Gastroesophageal sphincter (tissue), 4 donors: ENCODE measurements around the gene NSMCE1. TPM values are rescaled to one million over a fixed set of nuclear protein-coding genes. Genes with fewer than 3 reads are reported as not detected.
"Not testable (repeated sequence)": the region's sequence is repeated elsewhere in the genome, so short reads cannot be mapped to it uniquely, and the experiment has no call there.

Experiments
- ATAC-seq: fragments of 150-250 bp; one replicate; pipeline ENCODE4 v1.9.1; 2016; ENCODE audit warnings: mild to moderate bottlenecking, moderate library complexity
- H3K27ac ChIP-seq, 4 donors: fragments of 200-600 bp; sonication (generic) in 3 of 4; 1 replicate in 3 of 4; 2 replicates in 1 of 4; pipeline ENCODE4 v1.5.1; 2016 to 2019
- H3K27me3 ChIP-seq: fragments of 200-600 bp; sonication (generic); one replicate; pipeline ENCODE4 v1.5.1; 2019
- H3K36me3 ChIP-seq, 2 donors: fragments of 200-600 bp; sonication (generic); one replicate each; pipeline ENCODE4 v1.5.1; 2019; ENCODE audit warnings: control low read depth in 1 of 2
- H3K4me1 ChIP-seq, 3 donors: fragments of 200-600 bp; sonication (generic); 1 replicate in 2 of 3; 2 replicates in 1 of 3; pipeline ENCODE4 v1.5.1; 2016 to 2019; ENCODE audit warnings: control low read depth in 2 of 3
- H3K4me3 ChIP-seq, 2 donors: fragments of 200-600 bp; sonication (generic); one replicate each; pipeline ENCODE4 v1.5.1; 2019; ENCODE audit warnings: mild to moderate bottlenecking in 1 of 2, moderate library complexity in 1 of 2
- H3K9me3 ChIP-seq, 3 donors: fragments of 200-600 bp; sonication (generic); one replicate each; pipeline ENCODE4 v1.5.1; 2017 to 2019; ENCODE audit warnings: control low read depth in 2 of 3
- EP300 ChIP-seq: sonication (generic); formaldehyde crosslinking; IDR thresholded peaks from one replicate; pipeline ENCODE4 v1.6.1; 2017; ENCODE audit warnings: antibody characterized with exemption, mild to moderate bottlenecking
- POLR2A ChIP-seq, 2 donors: fragments of 450-650 bp; IDR thresholded peaks; one replicate each; pipeline ENCODE4 v1.6.1; 2017; ENCODE audit warnings: antibody characterized with exemption in 2 of 2, mild to moderate bottlenecking in 2 of 2, moderate library complexity in 1 of 2
- POLR2AphosphoS5 ChIP-seq: sonication (generic); formaldehyde crosslinking; IDR thresholded peaks from one replicate; pipeline ENCODE4 v1.6.1; 2017; ENCODE audit warnings: antibody characterized with exemption
- WGBS, 2 donors: methylation state at CpG; one replicate each; pipeline ENCODE4 v1.1.5; 2018; ENCODE audit warnings: low coverage in 1 of 2; 5-methylcytosine and 5-hydroxymethylcytosine counted together
- total RNA-seq, 4 donors: library from RNA; depleted of rRNA; stranded (reverse); fragments of >200 nt; gene quantifications; one replicate each; pipeline ENCODE4 v1.1.0, GENCODE V29; 2016
- TF ChIP-seq, protein P1 (sequence below), 4 experiments: fragments of 200-600 bp in 2 of 4; fragments of 450-650 bp in 2 of 4; sonication (generic) in 1 of 4; IDR thresholded peaks; one replicate each; pipeline ENCODE4 v1.5.1; 2017 to 2019; ENCODE audit warnings: antibody characterized with exemption in 4 of 4, mild to moderate bottlenecking in 2 of 4, moderate library complexity in 2 of 4

The NSMCE1 gene
- total RNA-seq, 4 donors from 2014 or later: 48.4 to 66.0 (median 63.3) TPM

DNA sequence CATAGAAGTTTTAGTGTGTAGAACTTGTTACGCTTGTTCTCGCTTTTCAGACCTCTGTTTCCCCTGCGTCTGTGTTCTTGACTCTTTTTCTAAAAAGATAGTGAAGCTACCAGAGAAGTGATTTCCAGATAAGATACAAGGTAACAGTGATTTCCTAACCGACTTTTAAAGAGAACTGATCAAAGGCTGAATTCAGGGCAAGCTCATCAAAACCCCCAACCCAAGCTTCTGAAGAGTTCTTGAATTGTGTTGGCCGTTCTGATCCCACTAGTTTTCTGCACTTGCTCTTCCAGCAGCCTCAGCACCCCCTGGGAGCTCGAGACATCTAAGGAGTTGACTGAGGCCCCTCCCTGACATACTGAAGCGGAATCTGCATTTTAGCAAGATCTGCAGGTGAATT is 12.7 kb upstream of the NSMCE1 start:
- no peak for ATAC-seq
- TF ChIP-seq POLR2A (IDR thresholded peaks at IDR 0.05) (no peak), POLR2AphosphoS5 (no peak), EP300 (no peak)
- TF ChIP-seq, protein P1, sequence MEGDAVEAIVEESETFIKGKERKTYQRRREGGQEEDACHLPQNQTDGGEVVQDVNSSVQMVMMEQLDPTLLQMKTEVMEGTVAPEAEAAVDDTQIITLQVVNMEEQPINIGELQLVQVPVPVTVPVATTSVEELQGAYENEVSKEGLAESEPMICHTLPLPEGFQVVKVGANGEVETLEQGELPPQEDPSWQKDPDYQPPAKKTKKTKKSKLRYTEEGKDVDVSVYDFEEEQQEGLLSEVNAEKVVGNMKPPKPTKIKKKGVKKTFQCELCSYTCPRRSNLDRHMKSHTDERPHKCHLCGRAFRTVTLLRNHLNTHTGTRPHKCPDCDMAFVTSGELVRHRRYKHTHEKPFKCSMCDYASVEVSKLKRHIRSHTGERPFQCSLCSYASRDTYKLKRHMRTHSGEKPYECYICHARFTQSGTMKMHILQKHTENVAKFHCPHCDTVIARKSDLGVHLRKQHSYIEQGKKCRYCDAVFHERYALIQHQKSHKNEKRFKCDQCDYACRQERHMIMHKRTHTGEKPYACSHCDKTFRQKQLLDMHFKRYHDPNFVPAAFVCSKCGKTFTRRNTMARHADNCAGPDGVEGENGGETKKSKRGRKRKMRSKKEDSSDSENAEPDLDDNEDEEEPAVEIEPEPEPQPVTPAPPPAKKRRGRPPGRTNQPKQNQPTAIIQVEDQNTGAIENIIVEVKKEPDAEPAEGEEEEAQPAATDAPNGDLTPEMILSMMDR (IDR thresholded peaks at IDR 0.05): no peak
- WGBS, 2 donors: 62 to 80% methylated on average over 7 of the region's 7 CpGs
- no peaks in the 10 kb centered on the region for H3K36me3 ChIP-seq
- no peaks in the 10 kb centered on the region for H3K4me1 ChIP-seq
- H3K4me3 ChIP-seq: no peak overlapping the region
- H3K27me3 ChIP-seq: no peaks in the 10 kb centered on the region
- no peak overlapping the region for H3K27ac ChIP-seq
- no peaks in the 10 kb centered on the region for H3K9me3 ChIP-seq

DNA sequence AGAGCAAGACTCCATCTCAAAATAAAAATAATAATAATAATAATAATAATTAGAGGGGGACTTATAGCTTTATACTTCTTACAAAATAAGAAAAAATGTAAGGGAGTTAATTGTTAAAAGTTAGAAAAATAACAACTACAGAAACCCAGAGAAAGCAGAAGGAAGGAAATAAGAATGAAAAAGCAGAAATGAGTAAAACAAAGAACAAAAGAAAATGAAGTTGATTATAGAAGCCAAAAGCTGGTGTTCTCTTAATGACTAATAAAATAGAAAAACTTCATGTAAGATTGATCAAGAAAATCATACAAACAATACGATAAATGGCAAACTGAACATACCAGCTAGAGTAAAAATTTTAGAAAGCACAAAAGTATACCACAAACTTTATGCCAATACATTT is 6.8 kb upstream of the NSMCE1 start:
- no peaks in the 10 kb centered on the region for H3K27me3 ChIP-seq
- 79 to 89% methylated on average over 1 of the region's 1 CpG for WGBS, 2 donors

DNA sequence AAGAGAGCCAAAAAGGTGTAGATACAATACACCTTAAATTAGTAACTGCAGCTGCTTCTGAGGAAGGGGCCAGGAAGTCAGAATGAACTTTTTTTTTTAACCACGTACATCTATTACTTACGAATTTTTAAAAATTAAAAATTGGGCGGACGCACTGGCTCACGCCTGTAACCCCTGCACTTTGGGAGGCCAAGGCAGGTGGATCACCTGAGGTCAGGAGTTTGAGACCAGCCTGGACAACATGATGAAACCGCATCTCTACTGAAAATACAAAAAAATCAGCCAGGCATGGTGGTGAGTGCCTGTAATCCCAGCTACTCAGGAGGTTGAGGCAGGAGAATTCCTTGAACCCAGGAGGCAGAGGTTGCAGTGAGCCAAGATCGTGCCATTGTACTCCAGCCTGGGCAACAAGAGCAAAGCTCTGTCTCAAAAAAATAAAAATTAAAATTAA is 5.9 kb upstream of the NSMCE1 start:
- ATAC-seq, H3K4me1 ChIP-seq, H3K27me3 ChIP-seq, H3K4me3 ChIP-seq, H3K9me3 ChIP-seq, H3K27ac ChIP-seq, H3K36me3 ChIP-seq: not testable (repeated sequence)
- WGBS, 2 donors: 83 to 100% methylated on average over 1 to 7 of the region's 7 CpGs

More for the DNA sequence above, 6.8 kb upstream of the NSMCE1 start:
- no peaks in the 10 kb centered on the region for H3K9me3 ChIP-seq
- no peak for ATAC-seq
- no peak overlapping the region for H3K27ac ChIP-seq
- TF ChIP-seq POLR2A (IDR thresholded peaks at IDR 0.05): no peak
- TF ChIP-seq POLR2AphosphoS5: no peak
- TF ChIP-seq, protein P1 (IDR thresholded peaks at IDR 0.05): no peak
- no peak for TF ChIP-seq EP300
- no peak overlapping the region for H3K4me3 ChIP-seq
- H3K36me3 ChIP-seq: no peaks in the 10 kb centered on the region
- no peaks in the 10 kb centered on the region for H3K4me1 ChIP-seq

DNA sequence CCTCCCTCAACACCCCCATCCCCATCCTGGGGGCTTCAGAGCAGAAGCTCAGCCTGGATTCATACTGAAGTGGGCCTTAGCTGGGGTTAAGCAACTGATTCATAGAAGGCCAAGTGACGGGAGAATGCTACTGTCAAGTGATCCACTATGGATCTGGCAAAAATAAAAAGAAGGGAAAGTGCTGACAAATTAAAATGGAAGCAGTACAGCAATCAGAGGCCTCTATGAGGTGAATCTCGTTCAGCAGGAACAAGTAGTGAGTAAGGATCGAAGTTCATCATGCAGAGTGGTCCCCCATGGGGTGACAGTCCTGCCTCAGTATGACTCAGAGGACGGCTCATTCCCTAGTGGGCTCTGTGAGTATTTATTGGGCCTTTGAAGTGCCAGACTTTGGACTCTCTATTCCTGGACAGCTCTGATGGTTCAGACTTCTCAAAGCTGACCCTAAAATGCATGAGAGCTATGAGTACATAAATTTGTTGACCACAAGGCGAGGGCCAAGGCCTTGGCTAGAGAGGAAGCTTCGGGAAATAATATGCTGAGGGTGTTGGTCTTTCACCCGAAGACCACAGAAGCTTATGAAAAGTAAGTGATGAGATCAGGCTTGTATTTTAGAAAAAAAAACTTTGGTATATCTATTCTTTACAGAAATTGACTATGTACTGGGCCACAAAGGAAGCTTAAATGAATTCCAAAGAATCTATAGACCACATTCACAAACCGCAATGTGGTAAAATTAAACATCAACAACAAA is 5.3 kb upstream of the NSMCE1 start:
- Histone ChIP-seq H3K4me1 (peaks cover 0 to 10% (median 4%) of the 10 kb centered on the region in 3 donors), H3K4me3 (no peak overlapping the region), H3K36me3 (no peaks in the 10 kb centered on the region), H3K9me3 (no peaks in the 10 kb centered on the region), H3K27me3 (no peaks in the 10 kb centered on the region), H3K27ac (no peak overlapping the region)
- TF ChIP-seq POLR2AphosphoS5 (no peak), EP300 (no peak), POLR2A (IDR thresholded peaks at IDR 0.05) (no peak)
- TF ChIP-seq, protein P1 (IDR thresholded peaks at IDR 0.05): no peak
- WGBS, 2 donors: 69 to 80% methylated on average over 8 of the region's 8 CpGs
- ATAC-seq: no peak

DNA sequence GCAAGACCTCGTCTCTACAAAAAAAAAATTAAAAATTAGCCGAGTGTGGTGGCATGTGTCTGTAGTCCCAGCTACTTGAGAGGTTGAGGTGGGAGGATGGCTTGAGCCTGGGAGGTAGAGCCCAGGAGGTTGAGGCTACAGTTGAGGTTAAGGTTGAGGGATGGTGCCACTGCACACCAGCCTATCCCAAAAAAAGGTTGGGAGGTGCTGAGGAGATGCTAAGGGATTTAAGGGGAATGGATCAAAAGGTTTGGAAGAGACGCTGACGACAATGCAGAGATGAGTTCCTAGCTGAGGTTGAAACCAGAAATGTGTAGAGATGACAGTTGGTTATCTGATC is 4.7 kb upstream of the NSMCE1 start:
- H3K9me3 ChIP-seq: no peaks in the 10 kb centered on the region
- TF ChIP-seq POLR2AphosphoS5: no peak
- TF ChIP-seq EP300: no peak
- no peak for TF ChIP-seq POLR2A (IDR thresholded peaks at IDR 0.05)
- TF ChIP-seq, protein P1 (IDR thresholded peaks at IDR 0.05): no peak
- no peak overlapping the region for H3K27ac ChIP-seq
- H3K4me1 ChIP-seq: peaks cover 0 to 11% (median 4%) of the 10 kb centered on the region in 3 donors
- no peaks in the 10 kb centered on the region for H3K36me3 ChIP-seq
- WGBS, 2 donors: 72 to 79% methylated on average over 3 to 4 of the region's 4 CpGs
- H3K27me3 ChIP-seq: no peaks in the 10 kb centered on the region
- no peak for ATAC-seq
- H3K4me3 ChIP-seq: no peak overlapping the region

DNA sequence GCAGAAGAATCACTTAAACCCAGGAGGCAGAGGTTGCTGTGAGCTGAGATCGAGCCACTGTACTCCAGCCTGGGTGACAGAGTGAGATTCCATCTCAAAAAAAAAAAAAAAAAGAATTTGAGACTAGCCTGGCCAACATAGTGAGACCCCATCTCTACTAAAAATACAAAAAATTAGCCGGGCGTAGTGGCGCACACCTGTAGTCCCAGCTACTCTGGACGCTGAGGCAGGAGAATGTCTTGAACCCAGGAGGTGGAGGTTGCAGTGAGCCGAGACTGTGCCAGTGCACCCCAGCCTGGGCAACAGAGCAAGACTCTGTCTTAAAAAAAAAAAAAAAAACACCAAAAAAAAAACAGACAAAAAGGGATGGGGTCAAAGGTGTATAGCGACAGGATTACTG is 4.1 kb upstream of the NSMCE1 start:
- not testable (repeated sequence) for ATAC-seq, H3K27ac ChIP-seq, H3K4me3 ChIP-seq, H3K27me3 ChIP-seq, H3K36me3 ChIP-seq, H3K9me3 ChIP-seq
- 80 to 98% methylated on average over 2 to 6 of the region's 7 CpGs for WGBS, 2 donors
- H3K4me1 ChIP-seq: peaks cover 0 to 15% (median 4%) of the 10 kb centered on the region in 3 donors
